ENCODE measurements around the gene CTTNBP2NL.

- no peak for TF ChIP-seq EZH2 (IDR thresholded peaks at IDR 0.05; ENCODE audit: low read depth)
- TF ChIP-seq, protein P1, sequence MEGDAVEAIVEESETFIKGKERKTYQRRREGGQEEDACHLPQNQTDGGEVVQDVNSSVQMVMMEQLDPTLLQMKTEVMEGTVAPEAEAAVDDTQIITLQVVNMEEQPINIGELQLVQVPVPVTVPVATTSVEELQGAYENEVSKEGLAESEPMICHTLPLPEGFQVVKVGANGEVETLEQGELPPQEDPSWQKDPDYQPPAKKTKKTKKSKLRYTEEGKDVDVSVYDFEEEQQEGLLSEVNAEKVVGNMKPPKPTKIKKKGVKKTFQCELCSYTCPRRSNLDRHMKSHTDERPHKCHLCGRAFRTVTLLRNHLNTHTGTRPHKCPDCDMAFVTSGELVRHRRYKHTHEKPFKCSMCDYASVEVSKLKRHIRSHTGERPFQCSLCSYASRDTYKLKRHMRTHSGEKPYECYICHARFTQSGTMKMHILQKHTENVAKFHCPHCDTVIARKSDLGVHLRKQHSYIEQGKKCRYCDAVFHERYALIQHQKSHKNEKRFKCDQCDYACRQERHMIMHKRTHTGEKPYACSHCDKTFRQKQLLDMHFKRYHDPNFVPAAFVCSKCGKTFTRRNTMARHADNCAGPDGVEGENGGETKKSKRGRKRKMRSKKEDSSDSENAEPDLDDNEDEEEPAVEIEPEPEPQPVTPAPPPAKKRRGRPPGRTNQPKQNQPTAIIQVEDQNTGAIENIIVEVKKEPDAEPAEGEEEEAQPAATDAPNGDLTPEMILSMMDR (conservative IDR thresholded peaks at IDR 0.05), result no peak
Observed at GRCh38 chr1:112460615-112461014, 64.6 kb downstream of the CTTNBP2NL start.

Measured in PC-9 (cell line).